Mucosa of rectum (tissue), 2 donors: Measurements from ENCODE around the gene MGAT4A.
A peak's percentile ranks its signal among the peaks of the same experiment; 100 is the strongest.

Experiments
- H3K27ac ChIP-seq, 2 donors: one replicate each; pipeline ENCODE4 v1.7.0; 2013; ENCODE audit warnings: inconsistent platforms in 2 of 2, low read depth in 2 of 2, low read length in 2 of 2
- H3K27me3 ChIP-seq, 2 donors: one replicate each; pipeline ENCODE4 v1.7.0; 2013; ENCODE audit warnings: low read length in 2 of 2; ENCODE audit not compliant: control insufficient read depth in 2 of 2, insufficient read depth in 2 of 2
- H3K36me3 ChIP-seq, 2 donors: one replicate each; pipeline ENCODE4 v1.7.0; 2013; ENCODE audit warnings: low read length in 2 of 2; ENCODE audit not compliant: control insufficient read depth in 2 of 2, insufficient read depth in 2 of 2
- H3K4me1 ChIP-seq, 2 donors: one replicate each; pipeline ENCODE4 v1.7.0; 2013; ENCODE audit warnings: low read length in 2 of 2, mild to moderate bottlenecking in 1 of 2; ENCODE audit not compliant: control insufficient read depth in 2 of 2, insufficient read depth in 2 of 2
- H3K4me3 ChIP-seq, 2 donors: one replicate each; pipeline ENCODE4 v1.7.0; 2013; ENCODE audit warnings: low read length in 2 of 2
- H3K9ac ChIP-seq, 2 donors: one replicate each; pipeline ENCODE4 v1.7.0; 2013; ENCODE audit warnings: low read length in 2 of 2, low read depth in 1 of 2, mild to moderate bottlenecking in 1 of 2
- H3K9me3 ChIP-seq, 2 donors: one replicate each; pipeline ENCODE4 v1.7.0; 2013; ENCODE audit warnings: low read length in 2 of 2; ENCODE audit not compliant: control insufficient read depth in 2 of 2
- donor health status: healthy.
- donor health status: Normal muscosa, but diverticular disease.

Gene MGAT4A

DNA sequence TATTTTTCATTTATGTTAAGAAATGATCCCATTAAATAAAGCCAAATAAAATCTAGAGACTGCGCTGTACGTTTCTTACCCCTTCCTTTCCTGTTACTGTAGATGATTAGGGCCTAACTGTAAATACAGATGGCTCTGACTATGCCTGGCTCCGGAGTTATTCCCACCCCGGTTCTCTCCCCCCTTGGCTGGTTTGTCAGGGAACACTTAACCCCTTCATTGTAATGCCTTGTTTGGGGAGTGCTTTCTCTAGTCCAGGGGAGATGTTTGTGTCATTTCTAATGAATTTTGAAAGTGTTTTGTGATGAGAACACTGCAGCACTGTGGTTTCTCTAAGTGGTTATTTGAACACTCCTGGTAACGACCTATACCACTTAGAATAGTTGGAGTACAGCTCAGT is 113.8 kb downstream of the MGAT4A start:
- H3K4me1 ChIP-seq: no peaks in the 10 kb centered on the region
- no peak overlapping the region for H3K27ac ChIP-seq
- H3K36me3 ChIP-seq: peaks cover 48 to 62% of the 10 kb centered on the region in 2 donors
- no peaks in the 10 kb centered on the region for H3K9me3 ChIP-seq
- H3K4me3 ChIP-seq: no peak overlapping the region
- H3K27me3 ChIP-seq: no peaks in the 10 kb centered on the region
- no peak overlapping the region for H3K9ac ChIP-seq

DNA sequence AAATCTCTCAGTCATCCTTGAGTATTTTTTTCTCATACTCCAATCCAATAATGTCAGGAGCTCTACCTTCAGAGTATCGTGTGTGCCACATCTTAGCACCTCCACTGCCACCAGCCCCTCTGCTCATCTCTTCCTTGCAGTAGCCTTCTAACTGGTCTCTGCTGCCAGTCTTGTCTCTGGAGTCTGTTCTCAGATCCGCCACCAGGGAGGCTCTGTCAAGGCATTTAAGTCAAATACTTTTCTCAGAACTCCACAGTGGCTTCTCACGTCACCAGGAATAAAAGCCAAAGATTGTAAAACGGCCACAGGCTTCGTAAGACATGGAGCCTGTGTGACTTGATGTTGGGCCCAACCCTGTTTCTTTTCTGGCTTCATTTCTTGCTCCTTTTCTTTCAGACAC is 115.5 kb downstream of the MGAT4A start:
- no peak overlapping the region for H3K4me3 ChIP-seq

DNA sequence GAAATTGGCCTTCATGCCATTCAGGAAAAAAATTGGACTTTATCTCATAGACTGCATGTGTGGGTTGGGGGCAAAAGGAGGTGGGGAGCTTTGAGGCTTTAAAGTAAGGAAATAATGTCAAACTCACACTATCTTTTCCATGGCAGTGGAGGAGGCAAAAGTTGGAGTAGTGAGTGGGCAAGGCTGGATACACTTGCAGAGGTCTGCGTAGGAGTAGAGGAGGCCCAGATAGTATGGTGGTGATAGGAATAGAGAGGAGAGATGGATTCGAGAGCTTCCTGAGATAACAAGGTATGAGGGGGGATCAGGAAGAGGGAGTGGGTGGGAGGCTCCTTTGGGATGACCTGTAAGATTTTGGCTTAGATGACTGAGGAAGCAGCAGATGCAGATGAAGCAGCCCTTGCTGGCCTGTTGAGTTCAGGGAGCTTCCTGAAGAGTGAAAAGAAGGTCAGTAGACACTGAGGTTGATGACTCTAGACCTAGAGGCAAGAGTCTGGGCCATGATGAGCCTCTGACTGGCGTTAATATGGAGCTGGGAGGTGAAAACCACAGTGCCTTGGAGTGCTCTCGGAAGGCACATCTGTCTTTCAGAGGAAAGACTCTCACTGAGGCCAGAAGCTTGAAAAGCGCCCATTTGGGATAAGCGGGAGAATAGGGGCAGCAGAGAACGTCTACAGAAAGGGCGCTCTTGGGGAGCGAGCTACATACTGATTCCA is 116.8 kb downstream of the MGAT4A start:
- Histone ChIP-seq H3K27ac (no peak overlapping the region), H3K4me1 (peaks cover 2 to 21% of the 10 kb centered on the region in 2 donors), H3K4me3 (no peak overlapping the region), H3K9me3 (no peaks in the 10 kb centered on the region), H3K27me3 (no peaks in the 10 kb centered on the region), H3K9ac (no peak overlapping the region), H3K36me3 (peaks cover 41 to 62% of the 10 kb centered on the region in 2 donors)

More for the DNA sequence above, 115.5 kb downstream of the MGAT4A start:
- Histone ChIP-seq H3K9me3 (no peaks in the 10 kb centered on the region), H3K9ac (no peak overlapping the region), H3K4me1 (peaks cover 2 to 8% of the 10 kb centered on the region in 2 donors), H3K27me3 (no peaks in the 10 kb centered on the region), H3K36me3 (peaks cover 45 to 67% of the 10 kb centered on the region in 2 donors), H3K27ac (no peak overlapping the region)

DNA sequence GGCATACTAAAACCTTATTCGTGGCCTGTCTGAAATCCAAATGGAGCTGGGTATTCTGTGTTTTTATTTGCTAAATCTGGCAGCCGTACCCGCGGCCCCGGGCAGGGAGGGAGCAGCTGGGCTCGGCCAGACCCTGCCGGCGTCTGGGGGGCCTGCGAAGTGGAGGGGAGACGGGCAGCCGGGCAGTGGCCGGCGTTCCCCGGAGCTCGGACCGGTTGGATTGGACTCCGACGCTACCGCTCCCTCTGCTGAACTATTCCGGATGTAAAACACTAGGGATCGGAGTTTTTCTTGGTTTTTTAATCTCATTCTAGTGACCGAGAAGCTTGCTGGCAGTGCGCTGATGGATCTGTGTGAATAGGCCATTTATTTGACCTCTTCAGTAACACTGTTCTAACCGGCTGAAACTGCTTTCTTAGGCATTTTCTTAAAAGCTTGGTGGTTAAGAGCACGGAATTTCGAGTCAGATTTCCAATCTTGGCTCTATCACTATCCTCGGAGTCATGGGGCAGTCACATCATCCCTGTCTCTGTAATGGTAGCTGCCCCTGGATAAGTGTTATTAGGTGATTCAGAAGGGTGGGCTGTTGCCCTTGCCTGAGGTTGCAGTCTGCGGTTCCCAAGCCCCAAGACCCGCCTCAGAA is 121.8 kb downstream of the MGAT4A start:
- Histone ChIP-seq H3K27me3 (no peaks in the 10 kb centered on the region), H3K9ac (peak overlapping the region; percentile 93 to 97), H3K4me3 (peak overlapping the region; percentile 92 to 93), H3K36me3 (peaks cover 17 to 26% of the 10 kb centered on the region in 2 donors), H3K27ac (peak overlapping the region; percentile 91 to 94), H3K9me3 (no peaks in the 10 kb centered on the region), H3K4me1 (peaks cover 14 to 32% of the 10 kb centered on the region in 2 donors)

DNA sequence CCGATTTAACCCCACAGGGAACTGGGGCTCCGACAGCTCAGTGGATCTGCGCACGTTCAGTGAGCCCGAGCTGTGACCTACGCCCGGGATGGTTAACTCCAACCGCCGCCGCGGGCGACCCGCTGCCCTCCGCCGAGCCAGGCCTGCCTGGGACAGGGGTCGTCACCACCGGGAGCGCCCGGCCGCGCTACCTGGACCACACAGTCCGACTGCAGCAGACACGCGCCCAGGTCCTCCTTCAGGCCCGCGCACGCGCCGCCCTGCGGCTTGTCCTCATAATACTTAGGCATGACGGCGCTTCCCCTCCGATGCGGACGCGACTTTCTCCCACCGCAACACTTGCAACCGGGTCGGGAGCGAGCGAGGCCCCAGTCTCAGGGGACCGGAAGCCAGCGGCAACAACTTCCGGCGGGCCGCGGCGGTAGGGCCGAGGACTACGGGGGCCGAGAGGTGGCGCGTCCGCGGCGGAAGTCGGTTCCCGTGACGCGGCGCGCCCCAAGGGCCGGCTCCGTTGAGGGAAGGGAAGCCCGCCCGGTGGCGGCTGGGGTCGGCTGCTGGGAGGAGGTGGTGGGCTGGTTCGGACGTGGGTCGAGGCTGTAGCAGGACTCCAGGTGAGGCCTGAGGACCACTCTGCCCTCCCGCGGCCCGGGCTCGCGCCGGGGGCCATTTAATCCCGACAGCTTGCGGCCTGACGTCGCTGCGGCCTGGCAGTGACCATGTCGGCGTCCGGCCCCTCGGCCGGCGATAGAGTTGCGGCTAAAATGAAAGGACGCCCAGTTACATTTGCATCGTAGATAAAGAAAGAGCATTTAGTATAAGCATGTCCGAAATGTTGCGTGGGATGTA is 122.6 kb downstream of the MGAT4A start, which contains the start of the genes COA5 and UNC50:
Gene COA5 (minus strand): TSS at position 397 of the 846 bp plus-strand sequence. CDS start 107 bp downstream, at position 290.
Gene UNC50 (plus strand): TSS at position 474 of the 846 bp plus-strand sequence. CDS start 1,171 bp downstream, outside the sequence.
- Histone ChIP-seq H3K27me3 (no peaks in the 10 kb centered on the region), H3K4me1 (peaks cover 14 to 32% of the 10 kb centered on the region in 2 donors), H3K4me3 (peak within 1 kb of the TSS; percentile 92 to 93), H3K36me3 (peaks cover 10 to 19% of the 10 kb centered on the region in 2 donors), H3K27ac (peak within 1 kb of the TSS; percentile 91 to 94), H3K9ac (peak within 1 kb of the TSS; percentile 93 to 97), H3K9me3 (no peaks in the 10 kb centered on the region)

DNA sequence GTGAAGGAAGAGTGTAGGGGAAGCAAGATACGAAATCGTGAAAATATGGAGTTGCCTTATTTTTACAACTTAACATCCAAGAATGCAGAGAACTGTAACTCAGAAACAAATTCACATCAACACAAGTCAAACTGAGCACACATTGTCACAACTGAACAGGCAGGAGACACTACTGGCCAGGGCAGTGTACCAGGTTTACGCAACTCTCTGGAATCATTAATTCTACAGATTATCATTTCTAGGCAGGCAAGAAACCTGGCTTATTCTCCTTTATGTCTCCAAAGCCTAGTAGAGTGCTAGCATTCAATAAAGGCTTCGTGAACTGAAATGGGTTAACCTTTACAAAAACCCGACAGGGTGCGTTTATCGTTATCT is 123.2 kb downstream of the MGAT4A start:
- Histone ChIP-seq H3K4me1 (peaks cover 14 to 32% of the 10 kb centered on the region in 2 donors), H3K27ac (peak overlapping the region; percentile 91 to 94), H3K36me3 (peaks cover 12 to 20% of the 10 kb centered on the region in 2 donors)

DNA sequence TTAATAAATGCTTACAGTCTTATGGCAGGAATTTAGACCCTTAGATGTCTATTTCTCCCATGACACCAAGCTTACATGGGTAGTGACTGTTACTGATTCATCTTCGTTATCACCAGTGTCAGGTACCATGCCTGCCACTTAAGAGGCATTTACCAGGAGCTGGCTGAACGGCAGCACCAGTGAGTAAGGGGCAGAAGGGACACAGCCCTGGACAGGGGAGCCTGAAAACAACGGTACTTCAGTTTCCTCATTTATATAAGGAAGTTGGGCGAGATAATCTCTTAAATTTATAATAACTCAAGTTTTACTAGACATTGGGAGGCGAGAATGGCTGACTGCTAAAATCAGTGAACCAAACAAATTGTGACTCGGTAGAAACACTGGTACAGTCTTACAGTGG is 123.8 kb downstream of the MGAT4A start:
- Histone ChIP-seq H3K9me3 (no peaks in the 10 kb centered on the region), H3K9ac (peak overlapping the region in 1 of 2 donors; percentile 97), H3K27me3 (no peaks in the 10 kb centered on the region), H3K36me3 (peaks cover 14 to 20% of the 10 kb centered on the region in 2 donors), H3K4me3 (peak overlapping the region; percentile 92 to 93), H3K4me1 (peaks cover 14 to 32% of the 10 kb centered on the region in 2 donors), H3K27ac (no peak overlapping the region)

More for the DNA sequence above, 123.2 kb downstream of the MGAT4A start:
- H3K4me3 ChIP-seq: peak overlapping the region; percentile 92 to 93
- H3K9me3 ChIP-seq: no peaks in the 10 kb centered on the region
- H3K27me3 ChIP-seq: no peaks in the 10 kb centered on the region
- peak overlapping the region; percentile 93 to 97 for H3K9ac ChIP-seq

DNA sequence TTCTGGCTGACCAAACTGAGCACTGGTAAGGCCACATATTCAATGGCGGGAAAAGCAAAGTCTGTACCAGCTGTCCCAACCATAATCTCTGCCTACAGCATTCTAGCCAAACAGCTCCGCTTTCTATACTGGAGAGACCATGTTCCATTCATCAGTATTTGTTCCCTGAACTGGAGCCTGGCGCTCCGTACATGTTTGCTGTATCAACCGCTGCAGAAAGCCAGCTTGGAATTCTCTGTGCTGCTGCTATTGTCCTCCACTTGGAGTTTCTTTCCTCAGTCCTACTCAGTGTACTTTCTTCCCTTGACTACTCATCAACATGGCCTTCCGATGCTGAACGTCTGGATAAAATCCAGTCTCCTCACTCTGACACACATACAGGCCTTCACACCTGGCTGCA is 124.5 kb downstream of the MGAT4A start:
- H3K36me3 ChIP-seq: peaks cover 14 to 25% of the 10 kb centered on the region in 2 donors
- H3K9ac ChIP-seq: no peak overlapping the region
- no peak overlapping the region for H3K27ac ChIP-seq
- H3K4me1 ChIP-seq: peaks cover 14 to 32% of the 10 kb centered on the region in 2 donors
- H3K4me3 ChIP-seq: no peak overlapping the region
- no peaks in the 10 kb centered on the region for H3K27me3 ChIP-seq
- H3K9me3 ChIP-seq: no peaks in the 10 kb centered on the region

DNA sequence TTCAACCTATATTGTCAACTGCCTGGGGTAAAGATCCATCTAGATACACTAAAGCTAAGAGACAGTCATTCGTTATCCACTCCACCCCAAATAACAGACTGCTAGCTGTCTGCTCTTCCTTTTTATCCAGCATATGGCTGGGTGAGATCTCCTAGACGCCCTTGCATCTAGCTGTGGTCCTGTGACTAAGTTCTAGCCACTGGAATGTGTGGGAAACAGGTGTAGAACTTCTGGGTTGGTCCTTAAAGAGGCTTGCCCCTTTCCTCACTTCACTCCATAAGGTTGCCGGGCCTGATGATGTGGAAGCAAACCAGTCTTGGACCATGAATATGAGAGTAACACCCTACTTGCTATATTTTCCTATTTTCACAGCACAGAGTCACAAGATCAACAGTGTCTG is 125.9 kb downstream of the MGAT4A start:
- Histone ChIP-seq H3K9ac (no peak overlapping the region), H3K36me3 (peaks cover 14 to 23% of the 10 kb centered on the region in 2 donors), H3K27me3 (no peaks in the 10 kb centered on the region), H3K9me3 (no peaks in the 10 kb centered on the region), H3K27ac (no peak overlapping the region), H3K4me3 (no peak overlapping the region), H3K4me1 (peaks cover 12 to 20% of the 10 kb centered on the region in 2 donors)
